HT1080 (cell line): ENCODE measurements around the gene TTC1. TPM values are rescaled to one million over a fixed set of nuclear protein-coding genes. Genes with fewer than 3 reads are reported as not detected.
"Not testable (repeated sequence)": the region's sequence is repeated elsewhere in the genome, so short reads cannot be mapped to it uniquely, and the experiment has no call there.

Source experiments
- DNase-seq: peaks from one replicate; pipeline ENCODE4 v3.0.0-alpha.2; 2015; ENCODE audit warnings: low read depth
- total RNA-seq: library from RNA; depleted of rRNA; stranded (reverse); fragments of >200 nt; shearing (Covaris generic); gene quantifications from 2 replicates; pipeline ENCODE4 v1.2.3, GENCODE V29; 2014

Gene TTC1
- total RNA-seq, 1 experiment from 2014 or later: 87.2 TPM

GRCh38 chr5:160039810-160040470 is 31.0 kb downstream of the TTC1 start:
- no peak for DNase-seq

- no peak for DNase-seq
These were observed 31.5 kb downstream of the TTC1 start for GRCh38 chr5:160040471-160040835.

GRCh38 chr5:160042671-160043070 is 33.7 kb downstream of the TTC1 start:
- no peak for DNase-seq

GRCh38 chr5:160044391-160044804 is 35.5 kb downstream of the TTC1 start:
- peak; percentile 23 for DNase-seq

GRCh38 chr5:160044967-160045366 is 36.0 kb downstream of the TTC1 start:
- no peak for DNase-seq

DNA sequence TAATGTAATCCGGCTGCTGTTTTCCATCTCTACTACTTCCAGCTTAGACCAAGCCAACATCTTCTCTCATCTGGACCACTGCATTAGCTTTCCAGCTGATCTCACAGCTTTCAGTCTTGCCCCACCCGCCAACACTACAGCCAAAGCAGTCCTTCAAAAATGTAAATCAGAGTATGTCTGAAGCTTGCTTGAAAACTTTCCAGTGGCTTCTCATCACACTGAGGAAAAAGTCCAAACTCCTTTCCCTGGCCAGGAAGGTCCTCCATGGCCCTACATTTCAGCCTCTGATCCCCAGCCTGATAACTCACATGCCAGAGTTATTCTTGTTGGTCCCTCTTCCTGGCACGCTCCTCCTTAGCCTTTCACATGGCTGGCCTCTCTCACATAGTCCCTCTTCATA is 38.5 kb downstream of the TTC1 start:
- DNase-seq: no peak

DNA sequence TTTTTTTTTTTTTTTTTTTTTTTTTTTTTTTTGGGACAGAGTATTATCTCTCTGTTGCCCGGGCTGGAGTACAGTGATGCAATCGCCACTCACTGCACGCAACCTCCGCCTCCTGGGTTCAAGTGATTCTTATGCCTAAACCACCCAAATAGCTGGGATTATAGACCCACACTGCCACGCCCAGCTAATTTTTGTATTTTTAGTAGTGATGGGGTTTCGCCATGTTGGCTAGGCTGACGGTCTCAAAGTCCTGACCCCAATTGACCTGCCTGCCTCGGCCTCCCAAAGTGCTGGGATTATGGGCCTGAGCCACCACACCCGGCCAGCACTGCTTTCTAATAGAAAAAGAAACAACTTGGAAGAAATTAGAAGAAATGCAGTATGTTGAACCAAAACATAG is 39.2 kb downstream of the TTC1 start:
- no peak for DNase-seq

DNA sequence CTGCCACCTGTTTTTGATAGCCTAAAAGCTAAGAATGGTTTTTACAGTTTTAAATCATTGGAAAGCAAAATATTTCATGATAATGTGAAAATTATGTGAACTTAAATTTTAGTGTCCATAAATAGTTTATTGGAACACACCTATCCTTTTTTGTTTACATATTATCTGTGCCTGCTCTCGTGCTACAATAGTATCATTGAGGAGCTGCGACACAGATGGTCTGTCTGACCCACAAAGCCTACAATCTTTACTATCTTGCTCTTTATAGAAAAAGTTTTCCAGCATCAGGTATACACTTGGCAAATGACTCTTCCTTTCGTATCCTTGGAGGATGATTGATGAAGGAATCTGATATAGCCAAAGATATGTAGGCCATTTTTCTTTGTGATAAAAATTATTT is 40.2 kb downstream of the TTC1 start:
- no peak for DNase-seq

DNA sequence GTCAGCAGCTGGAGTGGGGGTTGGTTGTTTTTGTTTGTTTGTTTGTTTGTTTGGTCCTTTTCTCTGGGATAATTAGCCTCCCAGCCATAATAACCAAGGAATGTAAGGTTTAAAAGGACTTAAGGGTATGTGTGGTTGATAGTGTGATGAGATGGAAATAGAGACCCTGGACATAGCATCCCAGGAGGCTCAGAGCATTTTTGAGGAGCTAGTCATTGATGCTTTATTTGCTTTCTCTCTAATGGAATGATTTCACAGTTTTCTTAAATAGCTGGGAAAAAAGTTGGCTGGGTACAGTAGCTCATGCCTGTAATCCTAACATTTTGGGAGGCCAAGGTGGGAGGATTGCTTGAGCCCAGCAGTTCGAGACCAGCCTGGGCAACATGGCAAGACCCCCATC is 45.1 kb downstream of the TTC1 start:
- DNase-seq: peak; percentile 21

GRCh38 chr5:160054831-160055230 is 45.9 kb downstream of the TTC1 start:
- DNase-seq: peak; percentile 59

DNA sequence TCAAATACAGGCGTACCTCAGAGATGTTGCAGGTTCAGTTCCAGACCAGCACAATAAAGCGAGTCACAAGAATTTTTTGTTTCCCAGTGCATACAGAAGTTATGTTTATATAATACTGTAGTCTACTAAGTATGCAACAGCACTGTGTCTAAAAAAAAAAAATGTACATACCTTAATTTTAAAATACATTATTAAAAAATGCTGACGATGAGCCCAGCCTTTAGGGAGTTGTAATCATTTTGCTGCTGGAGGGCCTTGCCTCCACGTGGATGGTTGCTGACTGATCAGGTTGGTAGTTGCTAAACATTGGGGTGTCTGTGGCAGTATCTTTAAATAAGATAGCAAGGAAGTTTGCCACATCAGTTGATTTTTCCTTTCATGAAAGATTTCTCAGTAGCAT is 48.3 kb downstream of the TTC1 start:
- no peak for DNase-seq

DNA sequence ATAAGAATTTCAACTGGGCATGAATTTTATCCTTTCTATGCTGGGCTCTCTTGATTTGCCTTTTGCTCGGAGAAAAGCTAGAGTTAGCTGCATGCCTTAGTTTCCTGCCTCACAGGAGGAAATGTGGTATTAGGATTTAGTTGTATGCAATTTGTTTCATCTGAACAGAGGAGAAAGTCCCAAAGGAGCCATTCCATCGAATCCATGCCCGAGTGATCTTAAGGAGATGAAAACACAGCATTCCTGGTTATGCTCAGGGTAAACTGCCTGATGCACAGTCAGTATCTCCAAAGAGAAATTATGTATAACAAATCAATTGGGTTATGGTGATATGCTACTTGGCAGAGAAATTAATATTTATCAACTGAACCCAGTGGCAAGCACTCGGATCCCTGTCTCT is 51.1 kb downstream of the TTC1 start:
- DNase-seq: no peak

GRCh38 chr5:160061770-160062169 is 52.8 kb downstream of the TTC1 start:
- no peak for DNase-seq

GRCh38 chr5:160064417-160064810 is 55.5 kb downstream of the TTC1 start:
- DNase-seq: no peak

DNA sequence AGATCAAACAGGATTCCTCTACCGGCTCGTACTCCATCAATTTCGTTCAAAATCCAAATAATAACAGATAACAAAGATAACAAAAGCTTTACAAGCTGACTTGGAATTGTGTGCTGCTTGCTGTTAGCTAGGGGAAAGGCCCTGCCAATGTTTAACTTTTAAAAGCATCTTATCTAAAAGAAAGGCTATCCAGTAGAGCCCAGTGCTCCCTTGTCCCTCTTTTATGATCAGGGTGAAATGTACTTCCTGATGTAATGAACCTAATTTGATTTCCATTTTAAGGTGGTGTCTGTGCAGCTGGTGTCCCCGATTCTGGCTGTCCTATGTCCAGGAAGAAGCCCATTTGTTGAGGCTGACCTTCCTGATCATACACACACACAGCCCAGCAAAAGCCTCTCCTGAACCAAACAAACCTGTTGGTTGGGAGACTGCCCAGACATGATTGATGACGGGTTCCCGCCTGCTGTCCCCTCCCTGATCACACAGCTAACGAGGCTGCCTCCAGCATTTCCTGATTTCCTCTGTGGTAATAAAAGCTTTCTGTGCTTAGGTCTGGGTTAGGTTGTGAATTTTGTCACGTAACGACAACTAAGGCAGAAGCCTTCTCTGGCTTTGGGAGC is 56.2 kb downstream of the TTC1 start:
- DNase-seq: no peak

GRCh38 chr5:160069120-160069519 is 60.2 kb downstream of the TTC1 start:
- not testable (repeated sequence) for DNase-seq

- no peak for DNase-seq
These were observed 62.6 kb downstream of the TTC1 start for GRCh38 chr5:160071516-160071915.

- no peak for DNase-seq
These were observed 63.0 kb downstream of the TTC1 start for GRCh38 chr5:160071916-160072315.

- DNase-seq: no peak
These were observed 66.1 kb downstream of the TTC1 start for GRCh38 chr5:160075073-160075472.

GRCh38 chr5:160076997-160077396 is 68.1 kb downstream of the TTC1 start:
- no peak for DNase-seq

GRCh38 chr5:160079753-160080152 is 70.8 kb downstream of the TTC1 start:
- no peak for DNase-seq

DNA sequence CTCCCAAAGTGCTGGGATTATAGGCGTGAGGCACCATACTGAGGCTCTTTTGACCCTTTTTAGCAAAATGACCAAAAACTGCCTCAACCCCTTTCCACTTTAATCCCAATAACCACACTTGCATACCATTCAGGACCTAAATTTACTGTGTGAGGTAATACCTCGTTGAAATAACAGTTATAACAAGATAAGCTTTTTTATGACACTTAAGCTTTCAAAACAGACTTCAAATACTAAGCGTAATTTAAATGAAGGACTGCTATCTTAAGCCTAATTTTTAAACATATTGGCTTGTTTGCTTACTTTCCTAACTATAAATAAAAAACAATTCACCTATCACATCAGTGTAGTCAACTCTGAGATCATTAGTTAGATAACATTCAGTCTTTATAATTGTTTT is 72.6 kb downstream of the TTC1 start:
- no peak for DNase-seq
